ENCODE results near the gene SMCHD1. TPM values are rescaled to one million over a fixed set of nuclear protein-coding genes. Genes with fewer than 3 reads are reported as not detected.

SMCHD1 gene
- total and polyA plus RNA-seq, 2 experiments from 2014 or later, result 18.9 to 54.2 TPM

DNA sequence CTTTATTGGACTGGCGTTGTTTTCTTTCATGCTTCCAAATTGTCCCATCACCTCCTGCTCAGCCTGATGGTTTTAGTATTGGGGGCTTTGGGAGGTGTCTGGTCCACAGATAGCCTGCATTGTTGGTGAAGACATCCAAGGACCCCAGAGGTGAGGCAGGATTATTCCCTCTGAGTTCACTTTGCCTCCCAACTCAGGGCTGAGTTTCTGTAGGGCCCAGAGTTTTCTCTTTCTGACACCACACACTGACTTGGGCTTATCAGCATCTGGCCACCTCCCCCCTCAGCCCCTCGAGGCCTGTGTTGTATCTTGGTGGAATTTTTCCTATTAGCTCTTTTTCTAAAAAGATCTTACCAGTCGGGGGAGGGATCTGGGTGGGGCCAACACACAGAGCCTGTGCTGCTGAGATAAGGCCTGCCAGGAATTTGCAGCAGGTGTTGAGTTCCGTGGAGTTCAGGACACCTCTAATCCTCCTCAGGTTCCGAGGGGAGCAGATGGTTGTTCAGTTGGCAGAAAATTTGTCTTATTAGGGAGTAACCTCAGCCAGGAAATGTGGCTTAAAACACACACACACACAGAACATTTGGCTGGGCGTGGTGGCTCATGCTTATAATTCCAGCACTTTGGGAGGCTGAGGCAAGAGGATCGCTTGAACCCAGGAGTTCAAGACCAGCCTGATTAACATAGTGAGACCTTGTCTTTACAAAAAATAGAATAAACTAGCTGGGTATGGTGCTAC, 198.6 kb downstream of the SMCHD1 start:
- peak; percentile 23 to 77 for DNase-seq (ENCODE audit: low read depth in 1 of 2, low spot score in 1 of 2)
- Histone ChIP-seq H3K9me3 (ENCODE audit: low read depth) (no peaks in the 10 kb centered on the region), H3K4me1 (ENCODE audit: low read depth) (peaks cover 74% of the 10 kb centered on the region), H3K4me3 (no peak overlapping the region), H3K36me3 (peaks cover 8% of the 10 kb centered on the region), H3K27me3 (no peaks in the 10 kb centered on the region), H3K27ac (peak overlapping the region; percentile 98)
- TF ChIP-seq, protein P1, sequence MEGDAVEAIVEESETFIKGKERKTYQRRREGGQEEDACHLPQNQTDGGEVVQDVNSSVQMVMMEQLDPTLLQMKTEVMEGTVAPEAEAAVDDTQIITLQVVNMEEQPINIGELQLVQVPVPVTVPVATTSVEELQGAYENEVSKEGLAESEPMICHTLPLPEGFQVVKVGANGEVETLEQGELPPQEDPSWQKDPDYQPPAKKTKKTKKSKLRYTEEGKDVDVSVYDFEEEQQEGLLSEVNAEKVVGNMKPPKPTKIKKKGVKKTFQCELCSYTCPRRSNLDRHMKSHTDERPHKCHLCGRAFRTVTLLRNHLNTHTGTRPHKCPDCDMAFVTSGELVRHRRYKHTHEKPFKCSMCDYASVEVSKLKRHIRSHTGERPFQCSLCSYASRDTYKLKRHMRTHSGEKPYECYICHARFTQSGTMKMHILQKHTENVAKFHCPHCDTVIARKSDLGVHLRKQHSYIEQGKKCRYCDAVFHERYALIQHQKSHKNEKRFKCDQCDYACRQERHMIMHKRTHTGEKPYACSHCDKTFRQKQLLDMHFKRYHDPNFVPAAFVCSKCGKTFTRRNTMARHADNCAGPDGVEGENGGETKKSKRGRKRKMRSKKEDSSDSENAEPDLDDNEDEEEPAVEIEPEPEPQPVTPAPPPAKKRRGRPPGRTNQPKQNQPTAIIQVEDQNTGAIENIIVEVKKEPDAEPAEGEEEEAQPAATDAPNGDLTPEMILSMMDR (IDR thresholded peaks at IDR 0.05; ENCODE audit: low read depth, low read length), result no peak

Other genes starting within 250 kb of the SMCHD1 start
- gene METTL4, start 84.2 kb upstream of the SMCHD1 start, total RNA-seq, result 3.2 and 7.5 TPM in 2 replicates
- 5.6 and 11.7 TPM in 2 replicates for gene METTL4, start 84.2 kb upstream of the SMCHD1 start, polyA plus RNA-seq
- gene NDC80, start 84.2 kb upstream of the SMCHD1 start, total RNA-seq, result 4.3 and 23.2 TPM in 2 replicates
- 8.4 and 40.1 TPM in 2 replicates for gene NDC80, start 84.2 kb upstream of the SMCHD1 start, polyA plus RNA-seq
- 75.9 and 134 TPM in 2 replicates for gene EMILIN2, start 191.3 kb downstream of the SMCHD1 start, total RNA-seq
- gene EMILIN2, start 191.3 kb downstream of the SMCHD1 start, polyA plus RNA-seq, result 96.8 and 116 TPM in 2 replicates

Measured in cardiac muscle cell (in vitro differentiated cells and primary cell).